ENCODE results near the gene AADAT.
A peak's percentile ranks its signal among the peaks of the same experiment; 100 is the strongest.

The AADAT gene

GRCh38 chr4:170027181-170027829 is 62.5 kb downstream of the AADAT start:
- DNase-seq: peak; percentile 49

DNA sequence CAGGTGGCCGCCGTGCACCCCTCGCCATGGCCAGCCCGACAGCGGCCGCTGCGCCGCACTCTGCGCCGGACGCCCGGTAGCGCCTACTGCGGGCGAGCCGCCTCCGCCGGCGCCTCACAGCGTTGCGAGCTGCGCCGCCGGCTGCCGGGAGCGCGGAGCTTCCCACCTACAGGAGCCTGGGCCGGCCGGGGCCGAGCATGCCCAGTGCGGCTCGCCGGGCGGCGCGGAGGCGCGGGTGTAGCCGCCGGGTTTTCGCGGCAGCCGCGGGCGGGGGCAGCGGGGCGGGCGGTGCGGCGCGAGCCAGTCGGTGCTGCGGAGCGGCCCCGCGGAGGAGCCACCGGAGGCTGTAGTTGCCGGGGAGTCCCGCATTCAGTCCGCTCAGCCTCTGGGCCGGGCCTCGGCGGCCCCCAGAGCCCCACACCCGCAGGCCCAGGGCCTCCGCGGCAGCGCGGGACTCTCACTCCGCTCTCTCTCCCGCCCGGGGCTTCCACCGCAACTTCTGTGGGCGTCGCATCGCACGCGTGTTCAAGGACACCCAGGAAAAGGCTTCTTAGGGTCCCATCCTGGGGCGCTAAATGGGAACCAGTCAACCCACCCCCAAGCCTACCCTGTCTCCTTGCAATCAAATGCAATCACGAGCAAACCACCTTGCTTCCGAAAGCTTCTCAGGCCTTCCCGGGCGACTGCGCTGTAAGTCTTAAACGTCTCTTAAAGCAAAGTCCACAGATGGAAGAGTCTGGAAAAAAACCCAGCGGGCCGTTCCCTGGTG is 63.3 kb downstream of the AADAT start, which contains the start of gene MFAP3L:
Gene MFAP3L, minus strand, starts transcription at position 143 of the 769 bp plus-strand sequence. CDS start 20,518 bp downstream, outside the sequence.
- no peak for DNase-seq

- DNase-seq: no peak
These were observed 64.1 kb downstream of the AADAT start for GRCh38 chr4:170025523-170026252.

GRCh38 chr4:170022211-170022610 is 67.5 kb downstream of the AADAT start:
- no peak for DNase-seq

DNA sequence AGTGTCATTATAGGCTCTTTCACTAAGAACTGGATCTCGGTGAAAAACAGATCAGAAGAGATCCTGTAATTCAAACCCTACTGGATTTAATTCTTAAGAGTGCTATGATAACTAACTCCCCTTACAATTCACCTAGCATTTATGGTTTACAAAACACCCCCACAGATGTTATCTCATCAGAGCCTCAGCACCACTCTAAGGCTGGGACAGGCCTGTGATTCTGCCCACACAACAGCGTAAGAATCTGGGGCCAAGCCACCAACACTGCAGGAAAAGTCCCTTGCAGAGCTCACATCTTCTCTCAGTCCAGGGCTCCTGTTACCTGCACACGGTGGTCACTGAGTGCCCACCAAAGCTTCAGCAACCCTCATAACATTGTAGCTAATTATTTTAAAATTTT is 72.5 kb downstream of the AADAT start:
- no peak for DNase-seq

DNA sequence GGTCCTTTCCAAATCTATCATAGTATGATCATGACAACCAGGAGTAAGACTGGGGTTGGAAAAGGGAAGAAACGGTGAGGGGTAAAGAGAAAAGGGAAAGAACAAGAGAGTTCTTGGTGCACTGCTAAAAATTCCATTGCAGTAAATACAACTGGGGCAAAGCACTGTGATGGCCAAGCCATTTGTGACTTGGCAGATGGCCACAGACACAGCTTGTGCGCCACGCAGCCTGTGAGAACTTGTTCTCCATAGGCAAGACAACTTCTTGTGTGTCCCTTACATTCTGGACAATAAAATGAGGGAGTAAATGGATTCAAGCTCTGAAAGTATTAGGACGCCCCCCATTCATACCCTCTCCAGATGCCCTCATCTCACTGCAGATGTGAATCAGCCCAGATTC is 74.5 kb downstream of the AADAT start:
- no peak for DNase-seq

DNA sequence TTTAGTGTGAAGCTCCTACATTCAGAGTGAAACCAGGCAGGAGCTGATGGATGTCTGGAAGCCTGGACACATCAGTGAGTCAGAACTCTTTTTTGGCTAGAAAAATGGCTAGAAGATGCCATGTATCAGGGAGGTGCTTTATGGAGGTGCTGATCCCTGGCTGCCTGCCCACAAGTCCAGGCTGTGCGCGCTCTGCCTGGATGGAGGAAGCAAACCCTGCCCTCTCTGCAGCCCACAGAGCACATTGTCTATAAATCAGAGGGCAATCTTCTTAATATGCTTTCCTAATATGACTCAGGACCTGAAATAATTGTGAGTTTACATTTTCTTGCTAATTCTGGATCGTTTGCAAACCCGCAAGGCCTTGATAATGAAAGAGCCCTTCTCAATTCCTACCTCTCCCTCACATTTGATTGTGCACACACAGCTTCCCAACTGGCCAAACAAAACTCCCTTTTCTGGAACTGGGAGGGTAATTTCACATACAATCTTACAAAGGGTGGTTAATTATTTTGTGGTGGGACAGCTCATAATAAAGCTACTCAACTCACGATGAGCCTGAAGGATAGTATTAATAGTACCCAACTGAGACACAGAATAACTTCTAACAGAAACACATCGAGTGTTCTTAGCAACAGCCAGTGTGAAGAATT is 75.3 kb downstream of the AADAT start:
- no peak for DNase-seq

- DNase-seq: no peak
These were observed 77.2 kb downstream of the AADAT start for GRCh38 chr4:170012629-170012958.

GRCh38 chr4:170011921-170012628 is 77.7 kb downstream of the AADAT start:
- DNase-seq: peak; percentile 16

All from KG1 (cell line).